Stimulated activated CD4-positive, alpha-beta T cell treated with anti-CD3 and anti-CD28 coated beads, Interleukin-2, amount 100 ng/mL, for 4 hours (primary cell): ENCODE data around the gene FHDC1.

Experiments used
- DNase-seq: peaks from one replicate; pipeline ENCODE4 v3.0.0-alpha.2; 2020; ENCODE audit warnings: low read depth

Gene FHDC1

GRCh38 chr4:153005899-153006381, 69.8 kb downstream of the FHDC1 start:
- DNase-seq = no peak

- DNase-seq = no peak
Observed at GRCh38 chr4:153008578-153009199, 72.6 kb downstream of the FHDC1 start.

GRCh38 chr4:153010146-153010545, 74.0 kb downstream of the FHDC1 start:
- no peak for DNase-seq

GRCh38 chr4:153013202-153013977, 77.3 kb downstream of the FHDC1 start:
- no peak for DNase-seq

- no peak for DNase-seq
Observed at GRCh38 chr4:153014460-153014859, 78.3 kb downstream of the FHDC1 start.

- no peak for DNase-seq
Observed at GRCh38 chr4:153016592-153016991, 80.5 kb downstream of the FHDC1 start.

- no peak for DNase-seq
Observed at GRCh38 chr4:153018031-153018430, 81.9 kb downstream of the FHDC1 start.

GRCh38 chr4:153018684-153019083, 82.6 kb downstream of the FHDC1 start:
- no peak for DNase-seq

GRCh38 chr4:153019906-153020305, 83.8 kb downstream of the FHDC1 start:
- DNase-seq = no peak

GRCh38 chr4:153020457-153020856, 84.3 kb downstream of the FHDC1 start:
- DNase-seq = no peak

GRCh38 chr4:153021276-153021675, 85.2 kb downstream of the FHDC1 start:
- no peak for DNase-seq

- DNase-seq = no peak
Observed at GRCh38 chr4:153022241-153022715, 86.2 kb downstream of the FHDC1 start.

- no peak for DNase-seq
Observed at GRCh38 chr4:153023139-153023538, 87.0 kb downstream of the FHDC1 start.

GRCh38 chr4:153023692-153024394, 87.7 kb downstream of the FHDC1 start:
- DNase-seq = no peak

GRCh38 chr4:153024466-153024865, 88.3 kb downstream of the FHDC1 start:
- no peak for DNase-seq

- DNase-seq = no peak
Observed at GRCh38 chr4:153025406-153025805, 89.3 kb downstream of the FHDC1 start.

- DNase-seq = no peak
Observed at GRCh38 chr4:153026591-153027346, 90.6 kb downstream of the FHDC1 start.

- no peak for DNase-seq
Observed at GRCh38 chr4:153027866-153028265, 91.7 kb downstream of the FHDC1 start.

- no peak for DNase-seq
Observed at GRCh38 chr4:153028535-153028934, 92.4 kb downstream of the FHDC1 start.
